Esophagus squamous epithelium (tissue), 4 donors: ENCODE data around the gene RNF180.

ENCODE experiments used
- POLR2A ChIP-seq, 4 donors: fragments of 450-650 bp; IDR thresholded peaks; one replicate each; pipeline ENCODE4 v1.6.1; 2017; ENCODE audit warnings: antibody characterized with exemption in 4 of 4, mild to moderate bottlenecking in 4 of 4, moderate library complexity in 3 of 4
- TF ChIP-seq, protein P1 (sequence below), 6 experiments: fragments of 450-650 bp in 4 of 6; fragments of 200-600 bp in 2 of 6; sonication (generic) in 2 of 6; IDR thresholded peaks; one replicate each; pipeline ENCODE4 v1.5.1; 2016 to 2019; ENCODE audit warnings: antibody characterized with exemption in 6 of 6, mild to moderate bottlenecking in 4 of 6, moderate library complexity in 4 of 6

DNA sequence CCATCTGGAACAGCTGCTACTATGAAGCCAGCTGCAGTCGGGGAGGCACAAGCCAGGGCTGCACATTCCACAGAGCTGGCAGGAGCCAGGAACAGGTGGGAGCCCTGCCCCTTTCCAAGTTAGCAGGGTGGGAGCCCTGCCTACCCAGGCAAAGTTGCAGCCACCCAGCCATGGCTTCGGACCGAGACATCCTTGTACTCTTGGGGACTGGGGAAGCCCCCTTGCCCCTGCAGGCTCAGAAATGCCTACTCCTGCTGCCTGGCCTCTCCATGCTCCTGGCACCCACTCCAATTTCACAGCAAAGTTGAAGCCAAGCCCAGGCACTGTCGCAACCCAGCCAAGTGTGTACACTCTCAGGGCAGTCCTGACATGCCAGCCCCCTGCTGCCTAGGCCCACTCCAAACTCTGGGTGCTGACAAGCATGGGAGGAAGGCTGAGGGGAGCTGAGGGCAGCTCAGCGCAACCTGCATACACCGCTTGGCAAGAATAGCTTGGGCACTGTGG lies 165.1 kb downstream of the RNF180 start:
- TF ChIP-seq, protein P1, sequence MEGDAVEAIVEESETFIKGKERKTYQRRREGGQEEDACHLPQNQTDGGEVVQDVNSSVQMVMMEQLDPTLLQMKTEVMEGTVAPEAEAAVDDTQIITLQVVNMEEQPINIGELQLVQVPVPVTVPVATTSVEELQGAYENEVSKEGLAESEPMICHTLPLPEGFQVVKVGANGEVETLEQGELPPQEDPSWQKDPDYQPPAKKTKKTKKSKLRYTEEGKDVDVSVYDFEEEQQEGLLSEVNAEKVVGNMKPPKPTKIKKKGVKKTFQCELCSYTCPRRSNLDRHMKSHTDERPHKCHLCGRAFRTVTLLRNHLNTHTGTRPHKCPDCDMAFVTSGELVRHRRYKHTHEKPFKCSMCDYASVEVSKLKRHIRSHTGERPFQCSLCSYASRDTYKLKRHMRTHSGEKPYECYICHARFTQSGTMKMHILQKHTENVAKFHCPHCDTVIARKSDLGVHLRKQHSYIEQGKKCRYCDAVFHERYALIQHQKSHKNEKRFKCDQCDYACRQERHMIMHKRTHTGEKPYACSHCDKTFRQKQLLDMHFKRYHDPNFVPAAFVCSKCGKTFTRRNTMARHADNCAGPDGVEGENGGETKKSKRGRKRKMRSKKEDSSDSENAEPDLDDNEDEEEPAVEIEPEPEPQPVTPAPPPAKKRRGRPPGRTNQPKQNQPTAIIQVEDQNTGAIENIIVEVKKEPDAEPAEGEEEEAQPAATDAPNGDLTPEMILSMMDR (IDR thresholded peaks at IDR 0.05), result no peak
- no peak for TF ChIP-seq POLR2A (IDR thresholded peaks at IDR 0.05)
